Measurements from ENCODE around the gene RGL1. TPM values are rescaled to one million over a fixed set of nuclear protein-coding genes. Genes with fewer than 3 reads are reported as not detected.

Gene RGL1
- polyA plus RNA-seq, 1 donor: 45.2 TPM

GRCh38 chr1:183886083-183886828 lies 81.3 kb downstream of the RGL1 start:
- Histone ChIP-seq H3K4me3 (ENCODE audit: low read length) (no peak overlapping the region), H3K36me3 (ENCODE audit: control insufficient read depth, insufficient read depth, low read length) (peaks cover 43% of the 10 kb centered on the region), H3K9me3 (ENCODE audit: control insufficient read depth, low read depth, low read length) (no peaks in the 10 kb centered on the region), H3K4me1 (ENCODE audit: control insufficient read depth, insufficient read depth, low read length) (peaks cover 16% of the 10 kb centered on the region), H3K27ac (ENCODE audit: low read length) (no peak overlapping the region), H3K27me3 (ENCODE audit: control insufficient read depth, insufficient read depth, low read length) (no peaks in the 10 kb centered on the region)
- WGBS (ENCODE audit: insufficient coverage, low lambda C conversion rate): 90% methylated on average over 3 of the region's 3 CpGs
- no peak for DNase-seq

GRCh38 chr1:183886853-183887252 lies 81.9 kb downstream of the RGL1 start:
- Histone ChIP-seq H3K4me1 (ENCODE audit: control insufficient read depth, insufficient read depth, low read length) (peaks cover 13% of the 10 kb centered on the region), H3K9me3 (ENCODE audit: control insufficient read depth, low read depth, low read length) (no peaks in the 10 kb centered on the region), H3K4me3 (ENCODE audit: low read length) (no peak overlapping the region), H3K27ac (ENCODE audit: low read length) (no peak overlapping the region), H3K27me3 (ENCODE audit: control insufficient read depth, insufficient read depth, low read length) (no peaks in the 10 kb centered on the region), H3K36me3 (ENCODE audit: control insufficient read depth, insufficient read depth, low read length) (peaks cover 45% of the 10 kb centered on the region)
- no peak for DNase-seq

DNA sequence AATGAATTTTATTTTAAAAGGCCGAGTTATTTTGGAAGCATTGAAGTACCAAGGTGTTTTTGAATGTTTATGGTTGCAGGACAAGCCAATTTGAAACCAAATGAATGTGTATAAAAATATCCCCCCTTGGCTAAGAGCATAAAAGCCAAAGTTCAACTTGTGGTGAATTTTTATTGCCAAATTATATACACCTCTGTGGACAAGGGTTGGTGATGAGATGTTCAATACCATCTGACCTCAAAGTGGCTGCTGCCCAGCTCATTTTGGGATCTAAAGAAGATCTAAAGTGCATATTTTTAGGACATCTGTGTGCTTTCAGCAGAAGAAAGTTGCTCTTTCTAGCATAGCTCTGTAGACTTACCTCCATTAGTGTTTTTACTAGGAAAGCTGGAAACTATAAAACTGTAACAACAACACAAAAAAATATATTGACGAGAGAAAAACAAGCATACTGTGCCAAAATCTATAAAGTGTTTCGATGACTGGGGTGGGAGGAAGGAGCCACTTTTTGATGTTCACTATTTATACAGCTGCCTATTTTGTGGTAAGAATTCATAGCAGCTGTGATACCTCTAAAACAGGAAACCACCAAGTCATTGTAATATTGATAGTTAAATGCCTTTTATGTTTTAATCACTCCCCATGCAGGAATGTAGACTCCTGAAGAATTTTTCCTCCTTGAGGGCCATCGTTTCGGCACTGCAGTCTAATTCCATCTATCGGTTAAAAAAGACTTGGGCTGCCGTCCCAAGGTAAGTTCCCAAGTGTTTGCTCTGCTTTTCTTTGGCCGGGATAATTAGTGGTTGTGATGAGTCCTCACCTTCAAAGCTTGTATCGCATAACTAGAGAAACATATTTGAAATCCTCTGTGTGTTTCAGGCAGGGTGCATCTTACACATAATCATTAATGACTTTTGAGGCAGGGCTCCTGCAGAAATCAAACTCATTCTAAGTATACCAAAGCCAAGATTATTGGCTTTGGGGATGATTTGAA lies 83.2 kb downstream of the RGL1 start:
- H3K4me1 ChIP-seq (ENCODE audit: control insufficient read depth, insufficient read depth, low read length): peaks cover 10% of the 10 kb centered on the region
- H3K36me3 ChIP-seq (ENCODE audit: control insufficient read depth, insufficient read depth, low read length): peaks cover 44% of the 10 kb centered on the region
- no peaks in the 10 kb centered on the region for H3K9me3 ChIP-seq (ENCODE audit: control insufficient read depth, low read depth, low read length)
- H3K27ac ChIP-seq (ENCODE audit: low read length): no peak overlapping the region
- H3K4me3 ChIP-seq (ENCODE audit: low read length): no peak overlapping the region
- H3K27me3 ChIP-seq (ENCODE audit: control insufficient read depth, insufficient read depth, low read length): no peaks in the 10 kb centered on the region
- WGBS (ENCODE audit: insufficient coverage, low lambda C conversion rate): 100% methylated on average over 1 of the region's 9 CpGs
- DNase-seq: no peak

DNA sequence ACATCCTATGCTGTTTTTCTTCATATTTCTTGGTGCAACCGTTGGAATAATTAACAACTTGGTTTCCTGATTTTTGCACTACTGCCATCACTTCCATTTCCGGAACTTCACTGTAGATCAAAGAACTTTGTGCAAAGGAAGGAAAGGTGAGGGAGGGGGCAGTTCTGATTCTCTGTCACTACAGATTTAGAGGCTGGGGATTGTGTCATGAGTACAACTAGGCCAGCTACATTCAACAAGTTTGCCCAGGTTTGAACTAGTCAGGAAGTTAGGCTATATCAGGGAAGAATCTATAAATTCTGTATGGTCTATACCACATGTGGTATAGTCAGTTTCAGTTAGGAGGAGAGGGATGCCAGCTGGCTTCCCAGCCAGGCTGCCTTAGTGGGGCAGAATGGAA lies 84.2 kb downstream of the RGL1 start:
- Histone ChIP-seq H3K27me3 (ENCODE audit: control insufficient read depth, insufficient read depth, low read length) (no peaks in the 10 kb centered on the region), H3K36me3 (ENCODE audit: control insufficient read depth, insufficient read depth, low read length) (peaks cover 43% of the 10 kb centered on the region), H3K9me3 (ENCODE audit: control insufficient read depth, low read depth, low read length) (no peaks in the 10 kb centered on the region), H3K4me3 (ENCODE audit: low read length) (no peak overlapping the region), H3K4me1 (ENCODE audit: control insufficient read depth, insufficient read depth, low read length) (peaks cover 17% of the 10 kb centered on the region), H3K27ac (ENCODE audit: low read length) (no peak overlapping the region)
- no peak for DNase-seq
- no CpG with 5 or more reads among the region's 2 CpGs for WGBS (ENCODE audit: insufficient coverage, low lambda C conversion rate)

DNA sequence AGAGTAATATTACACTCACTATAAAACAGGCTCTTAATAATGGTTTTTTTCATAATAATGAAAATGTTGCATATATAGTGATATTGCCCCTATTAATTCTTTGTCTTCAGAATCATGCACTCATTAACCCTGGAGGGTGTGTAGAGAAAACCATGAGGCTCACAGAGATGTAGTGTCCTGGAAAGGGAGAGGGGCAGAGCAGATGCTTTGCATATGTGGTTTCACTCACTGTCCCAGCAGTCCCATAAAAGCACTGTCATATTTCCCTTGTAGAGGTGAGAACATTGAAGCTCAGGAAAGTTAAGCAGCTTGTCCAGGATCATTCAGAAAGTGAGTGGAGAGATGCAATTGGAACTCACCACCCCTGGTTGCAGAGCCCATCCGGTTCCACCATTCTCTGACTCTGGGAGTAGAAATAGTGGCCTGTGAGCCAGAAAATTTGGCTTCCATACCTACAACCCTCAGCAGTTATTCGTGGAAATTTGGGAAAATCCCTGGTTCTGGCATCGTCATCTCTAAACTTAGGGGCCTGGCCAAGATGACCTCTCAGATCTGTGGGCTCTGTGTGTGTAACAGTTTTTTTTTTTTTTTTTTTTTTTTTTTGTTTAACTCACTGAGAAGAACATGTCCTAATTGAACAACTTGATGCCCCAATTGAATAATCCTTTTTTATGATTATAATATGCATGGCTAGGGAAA lies 86.4 kb downstream of the RGL1 start:
- 100% methylated on average over 1 of the region's 3 CpGs for whole genome bisulfite sequencing (ENCODE audit: insufficient coverage, low lambda C conversion rate)
- Histone ChIP-seq H3K9me3 (ENCODE audit: control insufficient read depth, low read depth, low read length) (no peaks in the 10 kb centered on the region), H3K4me3 (ENCODE audit: low read length) (no peak overlapping the region), H3K4me1 (ENCODE audit: control insufficient read depth, insufficient read depth, low read length) (peaks cover 17% of the 10 kb centered on the region), H3K36me3 (ENCODE audit: control insufficient read depth, insufficient read depth, low read length) (peaks cover 41% of the 10 kb centered on the region), H3K27ac (ENCODE audit: low read length) (peak overlapping the region; percentile 58), H3K27me3 (ENCODE audit: control insufficient read depth, insufficient read depth, low read length) (no peaks in the 10 kb centered on the region)
- no peak for DNase-seq

DNA sequence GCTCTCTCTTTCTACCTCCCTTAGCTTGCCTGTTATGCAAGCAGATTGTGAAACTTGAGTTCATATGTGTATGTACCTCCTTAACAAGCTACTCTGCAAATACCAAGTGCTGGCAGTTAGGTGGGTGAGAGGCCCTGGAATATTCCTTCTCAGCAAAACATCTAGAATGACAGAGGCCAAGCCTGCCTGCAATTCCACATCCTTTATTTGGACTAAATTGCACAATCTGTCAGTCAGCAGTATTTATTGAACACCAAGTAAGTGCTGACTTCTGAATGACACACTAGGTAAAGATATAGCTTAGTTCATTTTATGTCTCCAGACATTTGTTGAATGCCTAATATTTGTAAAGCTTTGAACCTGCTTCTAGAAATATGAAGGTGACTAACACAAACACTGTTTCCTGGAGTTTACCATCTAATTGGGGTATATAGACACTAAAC lies 87.5 kb downstream of the RGL1 start:
- H3K36me3 ChIP-seq (ENCODE audit: control insufficient read depth, insufficient read depth, low read length): peaks cover 50% of the 10 kb centered on the region
- no peak overlapping the region for H3K4me3 ChIP-seq (ENCODE audit: low read length)
- H3K4me1 ChIP-seq (ENCODE audit: control insufficient read depth, insufficient read depth, low read length): peaks cover 17% of the 10 kb centered on the region
- peak; percentile 86 to 88 for DNase-seq
- H3K27ac ChIP-seq (ENCODE audit: low read length): peak overlapping the region; percentile 81
- H3K27me3 ChIP-seq (ENCODE audit: control insufficient read depth, insufficient read depth, low read length): no peaks in the 10 kb centered on the region
- no peaks in the 10 kb centered on the region for H3K9me3 ChIP-seq (ENCODE audit: control insufficient read depth, low read depth, low read length)

- no CpG with 5 or more reads among the region's 3 CpGs for WGBS (ENCODE audit: insufficient coverage, low lambda C conversion rate)
- Histone ChIP-seq H3K4me1 (ENCODE audit: control insufficient read depth, insufficient read depth, low read length) (peaks cover 17% of the 10 kb centered on the region), H3K4me3 (ENCODE audit: low read length) (no peak overlapping the region), H3K36me3 (ENCODE audit: control insufficient read depth, insufficient read depth, low read length) (peaks cover 54% of the 10 kb centered on the region), H3K9me3 (ENCODE audit: control insufficient read depth, low read depth, low read length) (no peaks in the 10 kb centered on the region), H3K27ac (ENCODE audit: low read length) (peak overlapping the region; percentile 81), H3K27me3 (ENCODE audit: control insufficient read depth, insufficient read depth, low read length) (no peaks in the 10 kb centered on the region)
- no peak for DNase-seq
Measured at GRCh38 chr1:183893561-183894289, 88.8 kb downstream of the RGL1 start.

- Histone ChIP-seq H3K27me3 (ENCODE audit: control insufficient read depth, insufficient read depth, low read length) (no peaks in the 10 kb centered on the region), H3K36me3 (ENCODE audit: control insufficient read depth, insufficient read depth, low read length) (peaks cover 54% of the 10 kb centered on the region), H3K9me3 (ENCODE audit: control insufficient read depth, low read depth, low read length) (no peaks in the 10 kb centered on the region), H3K4me3 (ENCODE audit: low read length) (no peak overlapping the region), H3K27ac (ENCODE audit: low read length) (peak overlapping the region; percentile 13), H3K4me1 (ENCODE audit: control insufficient read depth, insufficient read depth, low read length) (peaks cover 17% of the 10 kb centered on the region)
- DNase-seq: no peak
- no CpG with 5 or more reads among the region's 1 CpG for WGBS (ENCODE audit: insufficient coverage, low lambda C conversion rate)
Measured at GRCh38 chr1:183894290-183894565, 89.3 kb downstream of the RGL1 start.

DNA sequence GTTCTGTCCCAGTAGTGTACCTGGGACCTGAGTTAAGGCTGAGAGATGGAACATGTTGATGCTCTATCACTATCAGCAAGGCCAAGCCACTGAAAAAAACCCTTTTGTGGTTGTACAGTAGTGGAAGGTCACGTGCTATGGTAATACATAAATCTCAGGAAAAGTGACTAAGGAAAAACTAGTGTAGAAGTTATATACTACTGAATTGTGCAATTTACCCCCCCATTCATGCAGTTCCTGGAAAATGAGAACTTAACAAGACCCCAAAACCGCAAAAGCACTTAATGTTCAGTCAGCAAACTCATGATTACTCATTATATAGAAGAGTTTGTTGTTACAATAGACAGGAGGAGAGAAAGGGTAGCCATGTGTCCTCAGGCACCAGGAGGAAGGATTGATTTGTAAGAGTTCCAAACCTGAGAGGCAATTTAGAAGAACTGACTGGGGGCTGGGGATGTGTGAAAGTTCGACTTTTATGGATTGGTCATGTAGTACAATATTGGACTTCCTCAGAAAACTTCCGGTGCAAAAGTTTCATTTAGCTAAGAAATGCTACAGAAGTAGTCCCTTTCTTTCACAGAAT lies 91.6 kb downstream of the RGL1 start:
- Histone ChIP-seq H3K36me3 (ENCODE audit: control insufficient read depth, insufficient read depth, low read length) (peaks cover 58% of the 10 kb centered on the region), H3K9me3 (ENCODE audit: control insufficient read depth, low read depth, low read length) (no peaks in the 10 kb centered on the region), H3K27me3 (ENCODE audit: control insufficient read depth, insufficient read depth, low read length) (no peaks in the 10 kb centered on the region), H3K4me3 (ENCODE audit: low read length) (no peak overlapping the region), H3K4me1 (ENCODE audit: control insufficient read depth, insufficient read depth, low read length) (peaks cover 12% of the 10 kb centered on the region), H3K27ac (ENCODE audit: low read length) (no peak overlapping the region)
- 100% methylated on average over 1 of the region's 4 CpGs for WGBS (ENCODE audit: insufficient coverage, low lambda C conversion rate)
- no peak for DNase-seq

DNA sequence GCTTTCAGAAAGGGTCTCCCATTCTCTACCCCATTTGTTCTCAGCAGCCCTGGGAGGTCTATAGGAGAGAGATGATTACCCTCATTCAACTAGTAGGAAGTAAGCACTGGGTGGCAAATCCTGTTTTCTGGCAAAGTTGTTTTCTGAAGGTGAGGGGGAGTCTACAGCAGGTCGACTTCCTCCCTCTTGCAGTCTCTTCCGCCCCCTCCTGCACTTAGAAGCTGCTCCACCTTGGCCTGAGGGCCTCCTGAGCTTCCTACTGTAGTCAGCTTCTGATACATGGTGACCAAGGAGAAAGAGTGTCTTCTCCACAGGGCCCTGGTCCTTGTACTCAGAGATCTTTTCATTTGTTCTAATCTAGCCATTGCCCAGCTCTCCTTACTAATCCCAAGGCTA lies 93.1 kb downstream of the RGL1 start:
- DNase-seq: no peak
- Histone ChIP-seq H3K36me3 (ENCODE audit: control insufficient read depth, insufficient read depth, low read length) (peaks cover 60% of the 10 kb centered on the region), H3K27me3 (ENCODE audit: control insufficient read depth, insufficient read depth, low read length) (no peaks in the 10 kb centered on the region), H3K4me3 (ENCODE audit: low read length) (no peak overlapping the region), H3K27ac (ENCODE audit: low read length) (no peak overlapping the region), H3K9me3 (ENCODE audit: control insufficient read depth, low read depth, low read length) (no peaks in the 10 kb centered on the region), H3K4me1 (ENCODE audit: control insufficient read depth, insufficient read depth, low read length) (peaks cover 8% of the 10 kb centered on the region)
- no CpG with 5 or more reads among the region's 2 CpGs for WGBS (ENCODE audit: insufficient coverage, low lambda C conversion rate)

Measured in large intestine (tissue), 3 donors.